Dermis blood vessel endothelial cell (primary cell): ENCODE results near the gene PIK3CD. TPM values are rescaled to one million over a fixed set of nuclear protein-coding genes. Genes with fewer than 3 reads are reported as not detected.
"Not testable (repeated sequence)": the region's sequence is repeated elsewhere in the genome, so short reads cannot be mapped to it uniquely, and the experiment has no call there.

Source experiments
- DNase-seq: peaks from one replicate; pipeline ENCODE4 v3.0.0; 2010
- total RNA-seq: library from RNA; depleted of rRNA; stranded (reverse); fragments of >200 nt; gene quantifications from 2 replicates; pipeline ENCODE4 v1.2.3, GENCODE V29; 2014

PIK3CD gene
- total RNA-seq, 1 donor from 2014 or later: 4.1 TPM

DNA sequence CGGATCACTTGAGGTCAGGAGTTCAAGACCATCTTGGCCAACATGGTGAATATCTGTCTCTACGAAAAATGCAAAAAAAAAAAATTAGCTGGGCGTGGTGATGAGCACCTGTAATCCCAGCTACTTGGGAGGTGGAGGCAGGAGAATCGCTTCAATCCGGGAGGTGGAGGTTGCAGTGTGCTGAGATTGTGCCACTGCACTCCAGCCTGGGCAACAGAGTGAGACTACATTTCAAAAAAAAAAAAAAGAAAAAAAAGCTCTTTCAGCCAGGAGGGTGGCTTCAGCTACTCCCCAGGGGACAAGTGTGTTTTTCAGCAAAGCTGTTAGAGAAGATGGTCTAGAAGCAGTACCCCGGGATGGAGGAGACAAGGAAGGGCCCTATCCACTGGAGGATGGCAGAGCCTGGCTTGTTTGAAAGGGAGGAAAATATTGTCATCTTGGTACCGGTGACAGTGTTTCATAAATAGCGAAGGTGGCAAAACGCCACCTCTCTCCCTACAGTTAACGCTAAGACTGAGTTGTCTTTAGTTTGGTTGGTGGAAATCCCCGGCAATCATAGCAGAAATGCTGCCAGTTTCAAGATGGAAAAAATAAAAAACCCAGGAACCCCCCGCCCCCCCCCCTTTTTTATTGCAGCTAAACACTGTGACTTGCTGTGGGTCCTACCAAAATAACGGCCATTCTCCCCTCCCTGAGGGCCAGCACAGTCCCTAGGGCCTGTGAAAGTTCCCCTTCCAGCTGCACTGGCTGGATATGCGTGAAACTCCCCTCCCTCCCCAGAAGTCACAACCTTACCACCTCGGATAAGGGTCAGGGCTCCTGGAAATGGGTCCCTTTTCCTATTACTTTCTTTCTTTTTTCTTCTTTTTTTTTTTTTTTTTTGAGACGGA, 3.5 kb downstream of the PIK3CD start:
- no peak for DNase-seq

DNA sequence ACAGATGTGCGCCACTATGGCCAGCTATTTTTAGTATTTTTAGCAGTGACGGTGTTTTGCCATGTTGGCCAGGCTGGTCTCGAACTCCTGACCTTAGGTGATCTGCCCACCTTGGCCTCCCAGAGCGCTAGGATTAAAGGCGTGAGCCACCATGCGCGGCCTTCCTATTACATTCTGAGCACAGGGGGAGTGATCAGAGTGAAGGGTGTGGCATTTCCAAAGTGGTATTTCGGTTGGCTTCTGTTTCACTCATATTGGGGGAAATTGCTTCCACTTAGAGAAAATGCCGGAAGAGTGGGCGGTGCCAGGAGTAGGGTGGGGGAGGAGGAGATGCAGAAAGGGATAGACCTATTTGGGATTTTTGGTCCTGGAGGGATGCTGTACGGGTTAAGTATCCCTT, 4.3 kb downstream of the PIK3CD start:
- no peak for DNase-seq

DNA sequence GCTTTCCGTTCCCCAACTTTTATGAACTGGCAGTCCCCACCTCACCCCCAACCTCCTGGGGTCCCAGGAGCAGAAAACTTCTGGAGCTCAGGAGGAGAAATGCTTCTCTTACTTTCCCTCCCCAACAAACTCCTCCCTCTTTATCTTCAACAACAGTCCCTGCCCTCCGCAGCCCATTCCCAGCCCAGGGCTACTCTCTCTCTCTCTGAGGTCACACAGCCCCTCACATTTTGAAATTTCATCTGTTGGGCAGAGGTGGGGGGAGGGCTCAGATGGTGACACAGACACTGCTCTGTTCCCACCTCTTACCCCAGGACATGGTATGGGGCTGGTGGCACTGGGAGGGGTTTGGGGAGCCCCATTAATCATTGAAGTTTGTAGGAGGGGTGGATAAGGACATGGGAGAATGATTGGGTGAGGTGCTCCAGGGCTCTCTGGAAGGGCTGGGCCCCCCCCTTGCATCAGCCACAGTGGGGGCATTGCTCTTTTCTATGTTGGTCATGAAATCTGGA, 6.0 kb downstream of the PIK3CD start:
- no peak for DNase-seq

DNA sequence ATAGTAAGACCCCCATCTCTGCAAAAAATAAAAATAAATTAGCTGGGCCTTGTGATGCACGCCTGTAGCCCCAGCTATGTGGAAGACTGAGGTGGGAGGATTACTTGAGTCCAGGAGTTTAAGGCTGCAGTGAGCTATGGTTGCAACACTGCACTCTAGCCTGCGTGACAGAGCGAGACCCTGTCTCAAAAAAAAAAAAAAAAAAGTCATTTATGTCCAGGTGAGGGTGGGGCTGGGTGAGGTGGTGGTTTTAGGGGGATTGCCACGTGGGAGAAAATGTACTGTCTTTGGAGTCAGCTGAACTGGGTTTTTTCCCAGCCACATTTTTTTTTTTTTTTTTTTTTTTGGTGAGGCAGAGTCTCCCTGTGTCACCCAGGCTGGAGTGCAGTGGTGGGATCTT, 6.7 kb downstream of the PIK3CD start:
- DNase-seq: no peak

DNA sequence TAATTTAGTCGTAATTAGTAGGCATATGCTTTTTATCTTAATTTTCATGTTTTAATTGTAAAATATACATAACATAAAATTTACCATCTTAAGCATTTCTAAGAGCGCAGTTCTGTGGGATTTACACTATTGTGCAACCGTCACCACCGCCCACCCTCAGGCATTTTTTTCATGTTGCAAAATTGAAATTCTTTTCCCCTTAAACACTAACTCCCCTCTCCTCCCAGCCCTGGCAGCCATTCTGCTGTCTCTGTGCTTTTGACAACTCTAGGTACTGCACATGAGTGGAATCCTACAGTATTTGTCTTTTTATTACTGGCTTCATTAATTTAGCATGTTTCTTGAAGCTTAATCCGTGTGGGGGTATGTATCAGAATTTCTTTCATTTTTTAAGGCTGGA, 7.8 kb downstream of the PIK3CD start:
- no peak for DNase-seq

DNA sequence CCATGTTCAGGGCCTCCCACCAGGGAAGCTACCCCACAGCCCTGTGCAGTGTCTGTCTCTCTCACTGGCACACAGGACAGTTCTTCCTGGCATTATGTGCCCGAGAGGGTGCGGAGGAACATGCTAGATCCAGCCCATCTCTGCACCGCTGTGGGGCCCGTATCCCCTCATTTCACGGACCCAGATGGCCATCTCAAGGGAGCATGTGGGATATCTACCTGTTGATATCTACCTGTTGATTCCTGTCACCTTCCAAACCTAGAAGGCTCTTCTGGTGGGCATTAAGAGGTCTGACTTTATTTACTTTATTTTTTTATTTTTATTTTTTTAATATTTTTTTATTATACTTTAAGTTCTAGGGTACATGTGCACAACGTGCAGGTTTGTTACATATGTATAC, 11.7 kb downstream of the PIK3CD start:
- DNase-seq: no peak

DNA sequence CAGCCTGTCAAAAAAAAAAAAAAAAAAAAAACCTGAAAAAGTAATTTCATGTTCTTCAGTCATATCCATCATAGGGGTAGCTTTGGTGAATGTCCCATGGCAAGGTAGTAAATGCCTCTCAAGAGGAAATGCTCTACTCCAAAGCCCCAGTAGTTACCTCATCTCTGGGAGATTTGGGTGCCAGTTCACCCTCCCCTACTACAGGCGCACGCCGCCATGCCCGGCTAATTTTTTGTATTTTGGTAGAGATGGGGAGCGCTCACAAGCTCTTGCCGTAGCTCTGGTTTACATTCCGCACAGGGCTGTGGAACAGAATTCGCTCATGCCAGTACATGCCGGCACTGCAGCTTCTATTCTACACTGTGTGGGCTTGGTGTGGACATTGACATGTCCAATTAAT, 13.7 kb downstream of the PIK3CD start:
- DNase-seq: no peak

DNA sequence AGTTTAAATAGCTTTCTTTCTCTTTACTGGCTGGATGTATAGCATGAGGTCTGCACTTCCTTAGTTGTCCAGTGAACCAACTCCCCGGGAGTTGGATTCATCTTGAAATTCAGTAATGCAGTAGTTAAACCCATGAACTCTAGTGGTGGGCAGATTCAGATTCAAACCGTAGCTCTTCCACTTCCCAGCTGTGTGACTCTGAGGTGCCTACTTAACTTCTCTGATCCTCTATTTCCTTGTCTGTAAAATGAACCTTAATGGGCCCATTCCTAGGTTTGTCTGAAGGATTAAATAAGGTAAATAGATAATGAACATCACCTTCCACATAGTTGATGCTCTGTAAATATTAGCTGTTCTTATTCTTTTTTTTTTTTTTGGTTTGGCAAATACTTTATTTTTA, 16.5 kb downstream of the PIK3CD start:
- no peak for DNase-seq

DNA sequence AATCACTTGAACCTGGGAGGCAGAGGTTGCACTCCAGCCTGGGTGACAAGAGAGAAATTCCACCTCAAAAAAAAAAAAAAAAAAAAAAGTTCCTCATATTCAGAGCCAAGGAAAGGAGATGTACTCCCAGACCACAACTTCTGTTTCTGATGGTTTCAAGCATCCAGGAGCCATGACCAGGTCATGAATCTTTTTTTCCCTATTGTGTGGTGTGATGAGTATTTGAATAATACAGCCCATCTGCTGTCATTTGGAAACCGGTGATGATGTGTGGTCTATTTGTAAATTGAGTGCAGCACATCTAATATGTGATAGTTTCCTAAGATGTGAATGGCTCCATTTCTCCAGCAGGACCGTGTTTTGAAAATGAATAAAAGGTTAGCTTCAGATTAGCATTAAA, 18.6 kb downstream of the PIK3CD start:
- DNase-seq: no peak

DNA sequence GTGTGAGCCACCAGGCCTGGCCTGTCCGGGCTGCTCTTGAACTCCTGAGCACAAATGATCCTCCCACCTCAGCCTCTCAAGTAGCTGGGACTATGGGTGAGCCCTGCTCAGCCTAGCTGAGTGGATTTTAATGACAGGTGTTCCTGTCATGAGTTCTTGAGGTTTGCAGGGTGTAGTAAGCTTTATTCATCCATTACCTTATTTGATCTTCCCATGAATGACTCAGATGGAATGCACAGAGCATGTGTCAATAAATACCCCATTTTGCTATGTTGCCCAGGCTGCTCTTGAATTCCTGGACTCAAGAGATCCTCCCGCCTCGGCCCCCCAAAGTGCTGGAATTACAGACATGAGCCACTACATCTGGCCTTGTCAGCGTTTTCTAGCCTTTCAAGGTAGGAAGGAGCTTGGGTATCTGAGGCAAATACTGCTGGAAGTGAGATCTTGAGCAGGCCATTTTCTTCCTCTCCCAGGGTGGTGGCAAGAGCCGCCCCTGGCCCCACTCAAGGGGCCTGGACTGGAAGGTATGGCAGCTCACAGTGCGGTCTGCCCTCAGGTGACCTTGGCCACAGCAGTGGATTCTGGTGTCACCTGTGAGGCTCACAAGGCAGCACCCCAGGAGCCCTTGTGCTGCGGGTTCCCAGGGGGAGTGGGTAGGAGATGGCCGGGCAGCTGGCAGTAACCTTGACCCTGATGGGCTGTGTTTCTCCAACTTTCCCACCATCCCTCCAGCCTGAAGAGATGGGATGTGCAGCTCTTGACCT, 20.0 kb downstream of the PIK3CD start:
- no peak for DNase-seq

DNA sequence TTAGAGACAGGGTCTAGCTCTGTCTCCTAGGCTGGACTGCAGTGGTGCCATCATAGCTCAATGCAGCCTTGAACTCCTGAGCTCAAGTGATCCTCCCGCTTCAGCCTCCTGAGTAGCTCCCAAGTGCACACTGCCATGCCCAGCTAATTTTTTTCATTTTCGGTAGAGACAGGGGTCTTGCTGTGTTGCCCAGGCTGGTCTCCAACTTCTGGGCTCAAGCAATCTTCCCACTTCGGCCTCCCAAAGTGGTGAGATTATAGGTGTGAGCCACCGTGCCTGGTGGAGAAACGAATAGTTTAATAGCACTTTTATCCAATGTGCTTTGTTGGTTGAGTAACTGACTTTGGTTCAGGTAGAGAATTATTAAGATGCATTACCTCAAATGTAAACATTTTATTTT, 20.9 kb downstream of the PIK3CD start:
- DNase-seq: no peak

DNA sequence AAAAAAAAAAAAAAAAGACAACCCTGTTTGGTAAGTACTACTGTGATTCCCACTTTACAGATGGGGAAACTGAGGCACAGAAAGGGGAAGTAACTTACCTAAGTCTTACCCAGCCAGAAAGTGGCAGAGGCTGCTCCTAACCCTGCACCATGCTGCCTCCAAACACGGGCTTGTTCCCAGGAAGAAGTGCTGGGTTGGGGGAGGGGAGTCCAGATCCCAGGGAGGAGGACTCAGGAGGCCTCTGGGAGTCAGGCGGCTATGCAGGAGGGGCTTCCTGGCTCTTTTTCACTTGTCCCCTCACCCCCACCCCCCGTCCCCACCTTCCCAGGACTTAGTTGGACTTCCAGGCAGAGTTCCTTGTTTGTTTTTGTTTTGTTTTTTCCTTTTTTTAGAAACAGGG, 23.9 kb downstream of the PIK3CD start:
- no peak for DNase-seq

DNA sequence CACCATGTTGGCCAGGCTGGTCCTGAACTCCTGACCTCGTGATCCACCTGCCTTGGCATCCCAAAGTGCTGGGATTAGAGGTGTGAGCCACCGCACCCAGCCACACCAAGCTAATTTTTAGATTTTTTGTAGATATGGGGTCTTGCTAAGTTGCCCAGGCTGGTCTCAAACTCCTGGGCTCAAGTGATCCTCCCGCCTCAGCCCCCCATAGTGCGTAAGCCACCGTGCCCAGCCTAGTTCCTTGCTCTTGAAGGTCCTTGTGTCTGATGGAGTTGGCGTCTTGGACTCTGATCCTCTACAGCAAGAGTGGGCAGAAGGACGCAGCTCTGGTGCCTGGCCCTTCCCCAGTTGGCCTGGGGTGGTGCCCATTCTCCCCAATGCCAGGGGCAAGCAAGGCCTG, 24.6 kb downstream of the PIK3CD start:
- not testable (repeated sequence) for DNase-seq

DNA sequence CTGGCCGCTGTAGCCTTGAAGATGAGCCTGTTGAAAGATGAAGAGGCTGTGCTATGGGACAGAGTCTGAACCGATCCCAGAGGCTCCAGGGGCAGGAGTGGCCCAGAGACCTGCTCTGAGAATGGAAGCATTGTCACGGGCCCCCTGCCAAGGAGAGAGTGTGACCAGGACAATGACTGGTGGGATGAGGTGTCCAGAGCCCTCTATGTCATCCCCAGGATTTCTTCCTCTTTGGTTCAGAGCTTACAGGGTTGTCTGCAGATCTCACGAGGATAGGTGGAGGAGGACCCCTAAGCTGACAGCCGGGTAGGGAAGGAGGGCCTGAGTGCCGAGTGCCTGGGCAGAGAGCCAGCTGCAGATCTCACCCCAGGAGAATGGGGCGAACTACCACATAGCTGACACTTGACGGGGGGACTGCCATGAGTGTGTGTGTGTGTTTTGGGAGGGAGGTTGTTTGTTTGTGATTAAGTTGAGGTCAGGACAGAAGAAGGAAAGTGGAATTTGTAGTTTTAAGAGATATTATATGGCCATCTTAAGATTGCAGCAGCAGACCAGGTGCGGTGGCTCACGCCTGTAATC, 25.4 kb downstream of the PIK3CD start:
- no peak for DNase-seq

DNA sequence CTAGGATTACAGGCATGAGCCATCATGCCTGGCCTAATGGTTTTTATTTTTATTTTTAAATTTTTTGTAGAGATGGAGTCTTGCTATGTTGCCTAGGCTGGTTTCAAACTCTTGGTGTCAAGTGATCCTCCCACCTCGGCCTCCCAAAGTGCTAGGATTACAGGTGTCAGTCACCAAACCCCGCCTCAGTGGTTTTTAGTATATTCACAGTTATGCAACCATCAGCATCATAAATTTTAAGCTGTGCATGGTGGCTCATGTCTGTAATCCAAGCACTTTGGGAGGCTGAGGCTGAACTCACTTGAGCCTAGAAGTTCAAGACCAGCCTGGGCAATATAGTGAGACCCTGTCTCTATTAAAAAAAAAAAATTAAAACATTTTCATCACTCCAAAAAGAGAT, 28.6 kb downstream of the PIK3CD start:
- DNase-seq: no peak

DNA sequence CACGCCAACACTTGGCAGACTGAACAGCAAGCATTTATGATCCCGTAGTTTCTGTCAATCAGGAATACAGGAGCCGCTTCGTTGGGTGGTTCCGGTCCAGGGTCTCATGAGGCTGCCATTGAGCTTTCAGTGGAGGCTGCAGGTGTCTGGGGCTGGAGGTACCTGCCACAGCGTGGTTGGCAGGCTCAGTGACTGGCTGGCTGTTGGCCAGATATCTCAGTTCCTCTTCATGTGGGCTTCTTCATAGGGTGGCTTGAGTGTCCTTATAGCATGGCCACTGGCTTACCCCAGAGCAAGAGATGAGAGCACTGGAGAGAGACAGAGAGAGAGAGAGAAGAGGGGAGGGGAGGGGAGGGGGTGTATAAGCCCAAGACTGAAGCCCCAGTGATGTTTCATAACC, 29.3 kb downstream of the PIK3CD start:
- DNase-seq: no peak

DNA sequence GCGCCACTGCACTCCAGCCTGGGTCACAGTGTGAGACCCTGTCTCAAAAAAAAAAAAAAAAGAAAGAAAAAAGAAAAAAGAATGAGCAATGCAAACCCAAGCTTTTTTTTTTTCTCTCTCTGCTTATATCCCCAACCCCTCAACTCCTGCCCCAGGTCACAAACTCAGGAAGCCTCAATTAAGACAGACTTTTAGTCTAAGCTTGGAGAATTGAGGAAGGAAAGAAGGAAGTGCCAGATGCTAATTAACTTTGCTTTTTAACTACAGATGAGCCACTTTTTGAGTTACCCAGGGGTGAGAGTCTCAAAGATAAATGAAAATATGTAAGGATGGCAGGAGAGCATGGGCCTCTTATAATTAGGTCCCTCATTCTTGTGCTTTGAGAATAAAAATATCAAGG, 33.3 kb downstream of the PIK3CD start:
- DNase-seq: no peak

DNA sequence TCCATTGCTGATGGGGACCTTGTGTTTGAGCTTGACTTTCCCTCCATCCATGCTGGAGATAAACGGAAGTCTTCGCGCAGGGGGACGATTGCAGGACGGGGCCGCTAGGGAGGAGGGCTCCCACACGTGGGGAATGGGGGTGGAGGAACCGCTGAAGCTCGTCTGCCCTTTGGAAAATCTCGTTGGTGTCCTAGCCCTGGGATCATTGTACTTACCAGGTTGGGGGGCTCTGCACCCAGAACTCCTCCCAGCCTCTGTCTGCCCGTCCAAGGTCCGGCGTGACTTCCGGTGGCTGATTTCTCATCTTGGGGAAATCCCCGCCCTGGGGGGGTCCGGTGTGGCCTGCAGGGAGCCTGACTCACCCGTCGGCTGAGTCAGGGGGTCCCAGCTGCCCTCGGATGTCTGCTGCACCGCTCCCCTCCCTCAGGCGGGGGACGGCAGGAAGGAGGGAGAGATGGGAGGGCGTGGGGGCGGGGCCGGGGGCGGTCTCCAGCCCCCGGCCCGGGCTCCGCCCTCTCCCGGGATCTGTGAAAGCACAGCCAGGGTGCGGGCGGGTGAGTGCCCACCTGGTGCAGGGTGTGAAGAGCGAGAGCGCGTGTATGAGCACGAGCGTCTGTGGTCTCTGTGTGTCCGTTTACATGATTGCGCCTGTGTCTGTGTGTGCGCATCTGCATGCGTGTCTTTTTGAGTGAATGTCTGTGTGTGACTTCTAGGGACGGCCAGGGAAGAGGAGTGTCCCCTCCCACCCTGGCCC, 35.8 kb downstream of the PIK3CD start:
- peak; percentile 51 for DNase-seq

DNA sequence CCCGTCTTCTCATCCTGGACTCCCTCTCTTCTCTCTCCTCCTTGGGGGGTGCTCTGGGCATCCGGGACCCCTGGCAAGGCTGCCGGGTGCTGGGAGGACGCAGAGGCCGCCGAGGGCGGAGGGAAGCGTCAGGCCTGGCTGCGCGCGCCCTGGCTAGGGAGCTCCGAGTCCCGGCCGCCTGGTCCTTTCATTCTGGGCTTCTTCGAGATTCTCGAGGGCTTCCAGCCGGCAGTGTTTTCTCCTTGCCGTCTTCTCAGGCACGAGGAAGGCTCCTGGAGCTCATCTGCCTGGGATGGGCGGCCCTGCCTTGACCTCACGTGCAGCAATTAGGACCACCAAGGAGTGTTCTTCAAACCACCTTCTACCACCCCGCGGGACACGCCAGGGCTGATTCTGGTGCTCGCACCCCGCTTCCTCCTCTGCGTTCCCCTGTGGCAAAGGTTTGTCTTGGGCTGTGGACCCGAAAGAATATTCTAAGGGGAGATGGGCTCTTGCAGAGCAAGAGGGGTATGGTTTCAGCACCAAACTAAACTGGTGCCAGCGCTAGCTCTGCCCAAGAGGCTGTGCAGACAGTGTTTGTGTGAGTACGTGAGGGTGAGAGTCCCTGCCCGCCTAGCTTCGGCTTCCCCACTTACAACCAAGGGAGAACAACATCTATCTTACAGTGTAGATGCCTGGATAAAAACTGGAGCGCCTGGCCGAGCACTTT, 36.5 kb downstream of the PIK3CD start:
- DNase-seq: peak; percentile 31

DNA sequence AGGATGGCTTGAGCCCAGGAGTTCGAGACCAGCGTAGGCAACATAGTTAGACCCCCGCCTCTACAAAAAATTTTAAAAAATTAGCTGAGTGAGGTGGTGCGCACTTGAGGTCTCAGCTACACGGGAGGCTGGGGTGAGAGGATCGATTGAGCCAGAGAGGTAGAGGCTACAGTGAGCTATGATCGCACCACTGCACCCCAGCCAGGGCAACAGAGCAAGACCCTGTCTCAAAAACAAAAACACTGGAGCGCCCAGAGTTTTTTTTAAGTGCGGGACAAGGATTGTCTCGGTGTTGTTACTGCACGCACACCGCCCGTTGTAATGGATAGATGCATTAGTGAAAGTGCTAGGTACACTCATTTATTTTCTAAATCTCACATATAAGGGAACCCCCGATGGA, 37.1 kb downstream of the PIK3CD start:
- DNase-seq: no peak

DNA sequence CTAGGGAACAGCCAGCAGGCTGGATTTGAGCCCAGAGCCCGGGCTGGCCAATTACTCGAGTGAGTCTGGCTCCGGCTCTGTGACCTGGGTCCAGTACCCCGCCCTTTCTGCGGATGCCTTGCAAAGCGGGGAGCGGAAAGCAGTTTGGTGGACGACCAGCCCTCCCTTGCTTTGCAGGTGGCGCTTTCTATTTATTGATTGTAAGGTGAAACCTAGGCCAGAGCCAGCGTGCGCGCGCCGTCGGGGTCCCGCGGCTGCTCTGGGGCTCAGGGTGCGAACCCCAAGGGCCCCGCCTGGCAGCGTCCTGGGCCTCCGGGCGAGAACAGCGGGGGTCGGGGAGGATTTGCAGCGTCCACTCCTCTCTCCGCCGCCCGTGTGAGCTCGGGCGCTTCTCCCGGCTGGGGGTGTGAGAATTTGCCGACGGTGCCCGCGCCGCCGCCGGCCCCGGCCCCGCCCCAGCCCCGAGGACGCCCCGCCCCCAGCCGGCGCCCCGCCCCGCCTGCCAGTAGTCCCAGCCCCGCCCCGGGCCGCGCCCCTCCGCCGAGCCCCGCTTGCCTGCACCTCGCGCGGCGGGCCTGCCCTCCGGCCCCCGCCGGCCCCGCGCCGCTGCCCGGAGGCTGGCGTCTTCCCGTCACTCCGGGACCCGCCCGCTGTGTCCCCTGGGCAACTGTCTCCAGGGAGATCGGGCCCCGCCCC, 37.6 kb downstream of the PIK3CD start:
- DNase-seq: peak; percentile 71
